ENCODE data around the gene VPS50.
A peak's percentile ranks its signal among the peaks of the same experiment; 100 is the strongest.

VPS50 gene

GRCh38 chr7:93219868-93220267 is 12.3 kb upstream of the VPS50 start:
- H3K4me2 ChIP-seq (ENCODE audit: low read depth, low read length, poor library complexity, severe bottlenecking) = no peak overlapping the region
- no peak overlapping the region for H3K9ac ChIP-seq (ENCODE audit: low read depth, low read length, poor library complexity, severe bottlenecking)
- TF ChIP-seq CTCF (conservative IDR thresholded peaks at IDR 0.05; ENCODE audit: low read length) = no peak
- TF ChIP-seq EZH2phosphoT487 (IDR thresholded peaks at IDR 0.05; ENCODE audit: borderline replicate concordance) = no peak
- H3K4me3 ChIP-seq (ENCODE audit: low read length, poor library complexity, severe bottlenecking) = no peak overlapping the region
- H3K27me3 ChIP-seq (ENCODE audit: insufficient read depth, low read length, poor library complexity, severe bottlenecking) = peaks cover 11% of the 10 kb centered on the region
- no peaks in the 10 kb centered on the region for H3K9me2 ChIP-seq (replicated peaks; ENCODE audit: low read depth, low read length)
- H3K36me3 ChIP-seq (ENCODE audit: insufficient read depth, low read length) = no peaks in the 10 kb centered on the region
- H2AFZ ChIP-seq (ENCODE audit: low read length) = no peak overlapping the region
- no peaks in the 10 kb centered on the region for H4K20me1 ChIP-seq (ENCODE audit: insufficient read depth, low read length, poor library complexity, severe bottlenecking)
- H3K4me1 ChIP-seq (ENCODE audit: insufficient read depth, low read length, poor library complexity, severe bottlenecking) = no peaks in the 10 kb centered on the region
- no peaks in the 10 kb centered on the region for H3K9me3 ChIP-seq (ENCODE audit: insufficient read depth, low read depth, low read length)
- H3K79me2 ChIP-seq (ENCODE audit: insufficient read depth, low read length) = no peaks in the 10 kb centered on the region
- H3F3A ChIP-seq (ENCODE audit: low read depth) = no peaks in the 10 kb centered on the region

GRCh38 chr7:93226310-93226709 is 5.9 kb upstream of the VPS50 start, which contains the start of gene HEPACAM2:
HEPACAM2 (minus strand) TSS chr7:93226469.
- Histone ChIP-seq H3K27me3 (ENCODE audit: insufficient read depth, low read length, poor library complexity, severe bottlenecking) (peaks cover 11% of the 10 kb centered on the region), H3K79me2 (ENCODE audit: insufficient read depth, low read length) (no peaks in the 10 kb centered on the region), H3K9me3 (ENCODE audit: insufficient read depth, low read depth, low read length) (no peaks in the 10 kb centered on the region), H3K36me3 (ENCODE audit: insufficient read depth, low read length) (no peaks in the 10 kb centered on the region), H4K20me1 (ENCODE audit: insufficient read depth, low read length, poor library complexity, severe bottlenecking) (no peaks in the 10 kb centered on the region), H3F3A (ENCODE audit: low read depth) (no peaks in the 10 kb centered on the region), H3K9me2 (replicated peaks; ENCODE audit: low read depth, low read length) (no peaks in the 10 kb centered on the region), H3K9ac (ENCODE audit: low read depth, low read length, poor library complexity, severe bottlenecking) (no peak within 1 kb of the TSS), H3K4me1 (ENCODE audit: insufficient read depth, low read length, poor library complexity, severe bottlenecking) (peaks cover 1% of the 10 kb centered on the region), H3K4me2 (ENCODE audit: low read depth, low read length, poor library complexity, severe bottlenecking) (no peak within 1 kb of the TSS), H3K4me3 (ENCODE audit: low read length, poor library complexity, severe bottlenecking) (no peak within 1 kb of the TSS), H2AFZ (ENCODE audit: low read length) (0 out of 2 replicates have a peak within 1 kb of the TSS, but pooled peaks have one; percentile 53)
- TF ChIP-seq EZH2phosphoT487 (IDR thresholded peaks at IDR 0.05; ENCODE audit: borderline replicate concordance) (no peak), CTCF (conservative IDR thresholded peaks at IDR 0.05; ENCODE audit: low read length) (no peak)

- H3F3A ChIP-seq (ENCODE audit: low read depth) = no peaks in the 10 kb centered on the region
- no peaks in the 10 kb centered on the region for H3K9me3 ChIP-seq (ENCODE audit: insufficient read depth, low read depth, low read length)
- no peaks in the 10 kb centered on the region for H3K9me2 ChIP-seq (replicated peaks; ENCODE audit: low read depth, low read length)
- no peak overlapping the region for H3K9ac ChIP-seq (ENCODE audit: low read depth, low read length, poor library complexity, severe bottlenecking)
- no peaks in the 10 kb centered on the region for H4K20me1 ChIP-seq (ENCODE audit: insufficient read depth, low read length, poor library complexity, severe bottlenecking)
- H3K36me3 ChIP-seq (ENCODE audit: insufficient read depth, low read length) = no peaks in the 10 kb centered on the region
- peak overlapping the region; percentile 59; the same call in 1 of the 2 replicates for H2AFZ ChIP-seq (ENCODE audit: low read length)
- H3K4me2 ChIP-seq (ENCODE audit: low read depth, low read length, poor library complexity, severe bottlenecking) = peak overlapping the region; percentile 29
- peak; percentile 85 for TF ChIP-seq CTCF (conservative IDR thresholded peaks at IDR 0.05; ENCODE audit: low read length)
- TF ChIP-seq EZH2phosphoT487 (IDR thresholded peaks at IDR 0.05; ENCODE audit: borderline replicate concordance) = no peak
- H3K4me3 ChIP-seq (ENCODE audit: low read length, poor library complexity, severe bottlenecking) = no peak overlapping the region
- no peaks in the 10 kb centered on the region for H3K27me3 ChIP-seq (ENCODE audit: insufficient read depth, low read length, poor library complexity, severe bottlenecking)
- H3K79me2 ChIP-seq (ENCODE audit: insufficient read depth, low read length) = peaks cover 7% of the 10 kb centered on the region; the same call in 1 of the 2 replicates
- H3K4me1 ChIP-seq (ENCODE audit: insufficient read depth, low read length, poor library complexity, severe bottlenecking) = peaks cover 10% of the 10 kb centered on the region
These were observed 3.9 kb upstream of the VPS50 start for GRCh38 chr7:93228302-93228701.

Data from Loucy (cell line).